Right lobe of liver (tissue), 4 donors: Measurements from ENCODE around the gene CGRRF1.

ENCODE experiments used
- POLR2A ChIP-seq: fragments of 450-650 bp; IDR thresholded peaks from one replicate; pipeline ENCODE4 v1.6.1; 2017; ENCODE audit warnings: antibody characterized with exemption, mild to moderate bottlenecking
- TF ChIP-seq, protein P1 (sequence below), 4 donors: fragments of 200-600 bp in 3 of 4; fragments of 450-650 bp in 1 of 4; IDR thresholded peaks; one replicate each; pipeline versions ENCODE4 v1.5.1 to v1.8.0; 2016 to 2022; ENCODE audit warnings: antibody characterized with exemption in 4 of 4, mild to moderate bottlenecking in 2 of 4
- donor health status: DM: no; HTN: no; CAD: no.
- donor health status: DM: no; HTN: no; CAD: no.
- donor health status: DM: no; HTN: yes; CAD: no.

DNA sequence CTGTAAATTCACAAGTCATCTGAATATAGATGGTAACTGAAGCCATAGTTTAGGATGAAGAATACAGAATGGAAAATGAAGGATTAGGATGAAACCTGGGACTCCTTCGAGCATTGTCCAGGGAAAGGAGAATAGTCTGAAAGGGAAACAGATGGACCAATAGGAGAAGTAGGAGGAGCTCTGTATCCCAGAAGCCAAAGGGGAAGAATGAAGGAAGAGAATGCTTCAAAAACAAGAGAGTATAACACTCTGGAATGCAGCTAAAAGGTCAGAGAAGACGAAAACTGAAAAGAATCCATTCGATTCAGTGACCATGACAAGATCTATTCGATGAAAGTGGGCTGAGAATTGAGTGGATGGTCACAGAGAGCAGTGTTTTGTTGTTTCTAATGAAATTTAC, 21.9 kb upstream of the CGRRF1 start:
- TF ChIP-seq, protein P1, sequence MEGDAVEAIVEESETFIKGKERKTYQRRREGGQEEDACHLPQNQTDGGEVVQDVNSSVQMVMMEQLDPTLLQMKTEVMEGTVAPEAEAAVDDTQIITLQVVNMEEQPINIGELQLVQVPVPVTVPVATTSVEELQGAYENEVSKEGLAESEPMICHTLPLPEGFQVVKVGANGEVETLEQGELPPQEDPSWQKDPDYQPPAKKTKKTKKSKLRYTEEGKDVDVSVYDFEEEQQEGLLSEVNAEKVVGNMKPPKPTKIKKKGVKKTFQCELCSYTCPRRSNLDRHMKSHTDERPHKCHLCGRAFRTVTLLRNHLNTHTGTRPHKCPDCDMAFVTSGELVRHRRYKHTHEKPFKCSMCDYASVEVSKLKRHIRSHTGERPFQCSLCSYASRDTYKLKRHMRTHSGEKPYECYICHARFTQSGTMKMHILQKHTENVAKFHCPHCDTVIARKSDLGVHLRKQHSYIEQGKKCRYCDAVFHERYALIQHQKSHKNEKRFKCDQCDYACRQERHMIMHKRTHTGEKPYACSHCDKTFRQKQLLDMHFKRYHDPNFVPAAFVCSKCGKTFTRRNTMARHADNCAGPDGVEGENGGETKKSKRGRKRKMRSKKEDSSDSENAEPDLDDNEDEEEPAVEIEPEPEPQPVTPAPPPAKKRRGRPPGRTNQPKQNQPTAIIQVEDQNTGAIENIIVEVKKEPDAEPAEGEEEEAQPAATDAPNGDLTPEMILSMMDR (IDR thresholded peaks at IDR 0.05): no peak
- no peak for TF ChIP-seq POLR2A
